GM23248 (cell line): Measurements from ENCODE around the gene CERS5.

Source experiments
- EZH2 ChIP-seq: fragments of 200-600 bp; sonication (generic); IDR thresholded peaks from 2 replicates; pipeline ENCODE4 v1.6.1; 2018; ENCODE audit warnings: antibody characterized with exemption, mild to moderate bottlenecking; ENCODE audit not compliant: insufficient read depth, poor library complexity, severe bottlenecking
- EZH2phosphoT487 ChIP-seq: fragments of 200-600 bp; sonication (generic); IDR thresholded peaks from 2 replicates; pipeline ENCODE4 v1.6.1; 2018; ENCODE audit warnings: antibody characterized with exemption, moderate library complexity, mild to moderate bottlenecking, low read depth; ENCODE audit not compliant: insufficient read depth

- TF ChIP-seq EZH2, result no peak
- no peak for TF ChIP-seq EZH2phosphoT487
Observed at GRCh38 chr12:50121641-50122040, 45.5 kb downstream of the CERS5 start.
